Liver (tissue), 9 donors: ENCODE measurements around the gene GSE1. TPM values are rescaled to one million over a fixed set of nuclear protein-coding genes. Genes with fewer than 3 reads are reported as not detected.
A peak's percentile ranks its signal among the peaks of the same experiment; 100 is the strongest.

Source experiments
- DNase-seq: peaks from one replicate; pipeline ENCODE4 v3.0.0-alpha.2; 2017; ENCODE audit warnings: low spot score
- H3K27ac ChIP-seq, 2 donors: one replicate each; pipeline ENCODE4 v1.7.0; 2013; ENCODE audit warnings: inconsistent platforms in 2 of 2, low read length in 2 of 2, control low read depth in 1 of 2, low read depth in 1 of 2, mild to moderate bottlenecking in 1 of 2
- H3K27me3 ChIP-seq, 4 donors: one replicate each; pipeline versions ENCODE4 v1.6.1 to v1.7.0; 2013; ENCODE audit warnings: low read length in 3 of 4, inconsistent platforms in 1 of 4, mild to moderate bottlenecking in 1 of 4, moderate library complexity in 1 of 4; ENCODE audit not compliant: control insufficient read depth in 4 of 4, insufficient read depth in 4 of 4
- H3K36me3 ChIP-seq, 4 donors: one replicate each; pipeline versions ENCODE4 v1.6.1 to v1.7.0; 2013; ENCODE audit warnings: low read length in 3 of 4, mild to moderate bottlenecking in 3 of 4, low read depth in 1 of 4, moderate library complexity in 1 of 4; ENCODE audit not compliant: control insufficient read depth in 4 of 4, insufficient read depth in 3 of 4
- H3K4me1 ChIP-seq, 4 donors: one replicate each; pipeline versions ENCODE4 v1.6.1 to v1.7.0; 2013; ENCODE audit warnings: low read length in 3 of 4, mild to moderate bottlenecking in 3 of 4, moderate library complexity in 1 of 4; ENCODE audit not compliant: control insufficient read depth in 4 of 4, insufficient read depth in 4 of 4
- H3K4me3 ChIP-seq, 3 donors: one replicate each; pipeline versions ENCODE4 v1.6.1 to v1.7.0; 2013; ENCODE audit warnings: low read length in 3 of 3, control low read depth in 1 of 3, low read depth in 1 of 3, mild to moderate bottlenecking in 1 of 3
- H3K9ac ChIP-seq, 2 donors: one replicate each; pipeline ENCODE4 v1.7.0; 2013; ENCODE audit warnings: low read length in 2 of 2, mild to moderate bottlenecking in 2 of 2, moderate library complexity in 2 of 2, control low read depth in 1 of 2, low read depth in 1 of 2
- H3K9me3 ChIP-seq, 4 donors: one replicate each; pipeline versions ENCODE4 v1.6.1 to v1.7.0; 2013; ENCODE audit warnings: low read length in 3 of 4; ENCODE audit not compliant: control insufficient read depth in 4 of 4
- ATF3 ChIP-seq: IDR thresholded peaks from 2 replicates; pipeline ENCODE4 v1.6.1; 2016; ENCODE audit warnings: antibody characterized with exemption
- FOXA2 ChIP-seq: IDR thresholded peaks from 2 replicates; pipeline ENCODE4 v1.6.1; 2016; ENCODE audit warnings: antibody characterized with exemption
- GABPA ChIP-seq, 2 donors: IDR thresholded peaks in 1 of 2; conservative IDR thresholded peaks in 1 of 2; 2 replicates each; pipeline ENCODE4 v1.6.1; 2016; ENCODE audit warnings: antibody characterized with exemption in 2 of 2, mild to moderate bottlenecking in 1 of 2, moderate library complexity in 1 of 2
- HNF4A ChIP-seq, 2 donors: conservative IDR thresholded peaks; 2 replicates each; pipeline ENCODE4 v1.6.1; 2016; ENCODE audit warnings: antibody characterized with exemption in 2 of 2, mild to moderate bottlenecking in 2 of 2
- HNF4G ChIP-seq: IDR thresholded peaks from 2 replicates; pipeline ENCODE4 v1.6.1; 2016; ENCODE audit warnings: antibody characterized with exemption
- JUND ChIP-seq, 2 donors: IDR thresholded peaks; 2 replicates each; pipeline ENCODE4 v1.6.1; 2016; ENCODE audit warnings: antibody characterized with exemption in 2 of 2
- MAX ChIP-seq: IDR thresholded peaks from 2 replicates; pipeline ENCODE4 v1.6.1; 2016; ENCODE audit warnings: antibody characterized with exemption
- RAD21 ChIP-seq, 2 donors: IDR thresholded peaks; 2 replicates each; pipeline ENCODE4 v1.6.1; 2016; ENCODE audit warnings: antibody characterized with exemption in 2 of 2, mild to moderate bottlenecking in 2 of 2
- RXRA ChIP-seq, 2 donors: IDR thresholded peaks; 2 replicates each; pipeline ENCODE4 v1.6.1; 2017 to 2018; ENCODE audit warnings: antibody characterized with exemption in 2 of 2, mild to moderate bottlenecking in 1 of 2
- TAF1 ChIP-seq: conservative IDR thresholded peaks from 2 replicates; pipeline ENCODE4 v1.6.1; 2016; ENCODE audit warnings: antibody characterized with exemption, mild to moderate bottlenecking
- ZBTB33 ChIP-seq: IDR thresholded peaks from 2 replicates; pipeline ENCODE4 v1.6.1; 2016; ENCODE audit warnings: antibody characterized with exemption
- WGBS: extraction: QIAGEN DNeasy Blood & Tissue Kit; methylation state at CpG from one replicate; pipeline ENCODE4 v1.1.7; 2013; 5-methylcytosine and 5-hydroxymethylcytosine counted together
- polyA plus RNA-seq, 2 donors: library from polyadenylated mRNA; stranded (reverse) in 1 of 2; unstranded in 1 of 2; fragments of 200-250 nt in 1 of 2; fragments of >200 nt in 1 of 2; fragmentation: Nextera tagmentation in 1 of 2; extraction: Ambion mirVana in 1 of 2; gene quantifications; one replicate each; pipeline versions ENCODE4 v1.2.1 to v1.2.3, GENCODE V29; 2013 to 2015
- total RNA-seq, 2 donors: library from RNA; depleted of rRNA; stranded (reverse); fragments of >200 nt; gene quantifications; one replicate each; pipeline ENCODE4 v1.2.3, GENCODE V29; 2014
- donor health status: healthy.
- donor health status: healthy.
- donor health status: healthy.
- donor health status: healthy.
- donor health status: healthy.

Gene GSE1
- total and polyA plus RNA-seq, 4 donors = 9.9 to 37.7 (median 25.2) TPM

GRCh38 chr16:85612191-85612800, 826 bp upstream of the GSE1 start:
- peak overlapping the region; percentile 24 to 72 (median 64) for H3K4me3 ChIP-seq
- no peaks in the 10 kb centered on the region for H3K27me3 ChIP-seq
- TF ChIP-seq ZBTB33 = no peak
- no peak for TF ChIP-seq RAD21 (IDR thresholded peaks at IDR 0.05)
- TF ChIP-seq TAF1 = peak; percentile 50
- H3K4me1 ChIP-seq = peaks cover 12 to 57% (median 36%) of the 10 kb centered on the region in 4 donors
- peak overlapping the region; percentile 93 to 95 for H3K27ac ChIP-seq
- H3K9ac ChIP-seq = peak overlapping the region; percentile 36 to 37
- DNase-seq = peak; percentile 63
- H3K9me3 ChIP-seq = no peaks in the 10 kb centered on the region
- H3K36me3 ChIP-seq = no peaks in the 10 kb centered on the region
- under 1% methylated on average over 38 of the region's 38 CpGs for WGBS

- peak overlapping the region; percentile 24 to 72 (median 57) for H3K4me3 ChIP-seq
- TF ChIP-seq ZBTB33 = no peak
- TF ChIP-seq RAD21 (IDR thresholded peaks at IDR 0.05) = no peak
- TF ChIP-seq FOXA2 = no peak
- no peak for TF ChIP-seq HNF4A (conservative IDR thresholded peaks at IDR 0.05)
- TF ChIP-seq GABPA (IDR thresholded peaks at IDR 0.05 in 1 of 2, conservative IDR thresholded peaks at IDR 0.05 in 1 of 2) = no peak
- no peak for TF ChIP-seq MAX
- no peak for TF ChIP-seq HNF4G
- no peak for TF ChIP-seq ATF3
- TF ChIP-seq RXRA (IDR thresholded peaks at IDR 0.05) = no peak
- TF ChIP-seq TAF1 = no peak
- TF ChIP-seq JUND (IDR thresholded peaks at IDR 0.05) = no peak
- H3K9me3 ChIP-seq = no peaks in the 10 kb centered on the region
- DNase-seq = peak; percentile 65
- H3K27me3 ChIP-seq = no peaks in the 10 kb centered on the region
- WGBS = 2% methylated on average over 67 of the region's 67 CpGs
- H3K27ac ChIP-seq = peak overlapping the region; percentile 87 to 93
- H3K4me1 ChIP-seq = peaks cover 12 to 52% (median 34%) of the 10 kb centered on the region in 4 donors
- no peak overlapping the region for H3K9ac ChIP-seq
- H3K36me3 ChIP-seq = no peaks in the 10 kb centered on the region
Observed at GRCh38 chr16:85613604-85614337, 649 bp downstream of the GSE1 start.
